SIG-M5 (cell line): Measurements from ENCODE around the gene UMOD.
"Not testable (repeated sequence)": the region's sequence is repeated elsewhere in the genome, so short reads cannot be mapped to it uniquely, and the experiment has no call there.

Experiments
- DNase-seq: peaks from one replicate; lab custom pipeline; 2025; lab: John Stamatoyannopoulos, UW

Gene UMOD

GRCh38 chr16:20320592-20320991 lies 31.9 kb downstream of the UMOD start:
- DNase-seq = no peak

DNA sequence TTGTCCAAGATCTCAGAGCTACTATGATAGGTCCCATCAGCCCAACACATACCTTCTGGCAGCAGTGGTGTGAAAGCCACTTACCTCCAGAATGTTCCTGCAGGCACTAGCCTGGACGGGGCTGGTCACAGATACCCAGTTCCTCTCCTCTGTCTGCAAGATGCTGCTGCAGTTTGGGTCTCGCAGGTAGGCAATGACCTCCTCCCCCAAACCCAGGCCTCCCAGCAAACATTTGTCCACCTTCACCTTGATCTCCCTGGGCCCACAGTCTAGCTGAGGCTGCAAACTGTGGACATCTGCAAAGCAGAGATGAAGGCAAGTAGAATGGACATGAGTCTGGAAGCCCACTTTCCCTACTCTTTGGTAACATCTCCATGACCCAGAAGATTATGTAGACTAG lies 32.3 kb downstream of the UMOD start:
- no peak for DNase-seq

DNA sequence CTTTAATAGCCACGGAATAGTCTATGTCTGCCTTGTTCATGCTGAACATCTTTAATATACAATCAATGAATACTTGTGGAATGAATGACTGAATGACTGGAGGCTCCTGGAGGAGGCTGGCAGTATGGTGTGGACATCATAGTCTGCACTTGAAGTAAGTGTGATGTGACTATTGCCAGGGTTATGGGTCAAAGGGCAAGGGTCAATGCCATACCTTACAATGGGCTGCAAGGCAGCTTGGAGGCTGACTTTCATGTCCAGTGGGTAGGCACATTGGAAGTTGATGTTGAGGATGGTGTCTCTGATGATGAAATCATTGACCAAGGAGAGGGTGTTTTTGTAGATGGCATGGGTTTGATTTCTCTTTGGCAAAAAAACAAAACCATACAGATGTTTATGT lies 33.1 kb downstream of the UMOD start:
- no peak for DNase-seq

DNA sequence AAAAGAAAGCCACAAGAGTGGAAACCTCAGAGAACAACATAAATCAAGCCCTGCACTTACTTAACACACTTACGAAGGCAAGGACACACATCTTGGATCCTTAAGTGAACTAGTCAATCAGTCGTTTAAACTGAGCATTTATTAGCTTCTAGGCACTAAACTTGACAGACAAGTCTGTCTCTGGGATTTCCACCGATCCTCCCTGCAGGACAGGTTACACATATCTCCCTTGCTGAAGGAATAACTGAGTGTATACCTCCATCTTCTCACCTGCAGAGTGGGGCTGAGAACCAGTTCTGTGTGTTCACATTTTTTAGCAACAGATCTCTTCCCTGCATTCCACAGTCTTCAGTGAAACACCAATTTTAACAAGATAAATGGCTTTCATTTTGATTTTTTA lies 34.1 kb downstream of the UMOD start:
- DNase-seq = no peak

- DNase-seq = no peak
Observed at GRCh38 chr16:20318006-20318405, 34.5 kb downstream of the UMOD start.

DNA sequence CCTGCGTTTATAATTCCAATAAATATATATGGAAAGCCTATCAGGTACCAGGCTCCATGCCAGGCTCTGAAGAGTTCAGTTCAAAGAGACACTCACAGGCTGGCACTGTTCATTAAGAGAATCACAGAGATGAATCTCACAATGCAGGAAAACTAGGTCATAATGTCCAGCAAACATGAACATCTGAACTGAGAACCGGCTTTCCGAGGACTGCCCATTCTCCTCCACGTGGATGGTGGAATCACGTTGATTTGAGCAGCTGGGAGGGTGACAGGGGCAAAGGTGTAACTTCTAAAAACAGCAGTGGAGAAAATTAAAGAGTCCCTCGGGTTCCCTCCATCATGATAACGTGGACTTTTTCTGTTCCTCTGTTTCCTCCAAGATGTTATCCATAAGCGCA lies 35.4 kb downstream of the UMOD start:
- no peak for DNase-seq

GRCh38 chr16:20316715-20317114 lies 35.8 kb downstream of the UMOD start:
- no peak for DNase-seq

DNA sequence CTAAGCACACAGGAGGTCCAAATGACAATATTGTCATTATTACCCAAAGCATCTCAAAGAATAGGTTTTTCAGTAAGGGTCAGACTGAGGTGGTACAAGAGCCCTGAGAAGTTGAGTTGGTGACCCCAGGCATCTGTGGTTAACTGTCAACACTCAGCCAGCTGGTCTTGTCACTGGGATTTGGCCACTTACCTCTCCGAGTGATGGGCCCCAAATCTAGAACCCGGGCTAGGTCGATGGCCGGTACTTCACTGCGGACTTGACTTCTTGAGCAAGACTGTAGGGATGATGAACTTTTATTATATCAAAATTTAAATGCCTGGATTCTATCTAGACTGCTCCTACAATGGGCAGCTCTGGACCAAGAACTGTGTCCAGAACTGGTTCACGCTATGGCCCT lies 36.8 kb downstream of the UMOD start:
- no peak for DNase-seq

- DNase-seq = no peak
Observed at GRCh38 chr16:20314575-20314974, 37.9 kb downstream of the UMOD start.

- DNase-seq = no peak
Observed at GRCh38 chr16:20313741-20314140, 38.8 kb downstream of the UMOD start.

- not testable (repeated sequence) for DNase-seq
Observed at GRCh38 chr16:20312536-20313095, 39.9 kb downstream of the UMOD start.

DNA sequence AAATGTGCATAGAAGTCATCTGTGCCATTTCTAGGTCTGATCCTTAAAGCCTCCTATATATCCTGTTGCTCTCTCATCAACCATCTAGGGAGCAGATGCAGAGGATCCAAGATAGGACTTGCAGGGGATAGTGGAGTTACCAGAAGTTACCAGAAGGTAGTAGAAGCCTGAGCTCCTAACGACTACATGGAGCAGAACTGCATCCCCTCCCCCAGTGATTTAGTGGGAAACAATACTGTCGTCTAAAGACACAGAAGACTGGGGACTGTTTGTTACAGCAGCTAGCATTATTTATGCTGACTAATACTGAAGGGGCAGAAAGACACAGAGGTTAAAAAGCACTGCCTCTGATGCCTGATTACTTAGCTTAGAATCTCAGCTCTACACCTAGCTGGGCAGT lies 41.0 kb downstream of the UMOD start:
- DNase-seq = no peak

DNA sequence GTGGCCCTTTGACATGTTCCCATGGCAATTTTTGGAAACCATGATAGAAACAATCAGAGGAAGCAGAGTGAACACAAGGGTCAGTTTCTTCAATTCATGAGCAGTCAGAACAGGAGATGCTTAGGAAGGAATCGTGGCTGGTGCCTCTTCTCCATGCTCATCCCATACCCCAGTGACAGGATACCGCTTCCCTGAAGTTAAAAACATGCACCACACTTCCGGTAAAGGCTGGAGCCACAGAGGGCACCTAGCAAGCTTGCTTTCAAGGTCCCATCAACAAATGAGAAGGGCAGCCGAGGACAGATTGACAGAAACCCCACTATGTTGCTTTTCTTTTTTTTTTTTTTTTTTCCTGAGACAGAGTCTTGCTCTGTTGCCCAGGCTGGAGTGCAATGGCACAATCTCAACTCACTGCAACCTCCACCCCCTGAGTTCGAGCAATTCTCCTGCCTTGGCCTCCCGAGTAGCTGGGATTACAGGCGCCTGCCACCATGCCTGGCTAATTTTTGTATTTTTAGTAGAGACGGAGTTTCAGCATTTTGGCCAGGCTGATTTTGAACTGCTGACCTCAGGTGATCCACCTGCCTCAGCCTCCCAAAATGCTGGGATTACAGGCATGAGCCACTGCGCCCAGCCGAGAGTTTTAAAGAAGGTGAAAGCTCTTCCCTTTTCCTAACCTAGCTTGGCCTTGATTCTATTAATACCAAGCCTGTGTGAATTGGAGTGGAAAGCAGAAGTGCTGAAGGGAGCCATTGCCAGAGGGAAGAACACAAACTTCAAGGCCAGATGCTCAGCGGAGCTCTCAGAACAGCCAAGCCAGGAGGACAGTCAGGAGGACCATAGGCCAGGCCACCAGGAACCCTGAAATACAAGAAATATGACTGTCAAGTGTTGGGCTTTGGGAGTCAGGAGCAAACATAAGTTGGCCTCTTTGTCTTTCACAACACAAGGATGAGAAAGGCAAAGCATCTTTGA lies 41.8 kb downstream of the UMOD start:
- no peak for DNase-seq

DNA sequence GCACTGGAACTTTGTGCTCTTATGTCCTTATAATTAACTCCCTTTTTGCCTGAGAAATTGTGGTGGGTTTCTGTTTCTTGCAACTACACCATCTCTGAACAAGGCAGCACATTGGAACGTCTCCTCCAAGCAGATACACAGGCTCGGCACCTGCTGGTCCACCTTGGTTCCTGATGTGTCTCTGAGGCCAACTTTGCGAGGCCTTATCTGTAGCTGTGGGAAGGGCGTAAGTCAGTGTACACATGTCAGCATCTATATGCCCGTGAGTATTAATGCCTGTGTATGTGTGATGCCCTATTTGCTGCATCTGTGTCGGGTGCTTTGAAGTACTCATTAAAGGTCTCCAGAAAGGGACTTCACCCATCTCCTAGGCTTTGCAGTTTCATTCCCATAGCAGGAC lies 42.7 kb downstream of the UMOD start:
- no peak for DNase-seq

- DNase-seq = no peak
Observed at GRCh38 chr16:20308801-20309590, 43.5 kb downstream of the UMOD start.

DNA sequence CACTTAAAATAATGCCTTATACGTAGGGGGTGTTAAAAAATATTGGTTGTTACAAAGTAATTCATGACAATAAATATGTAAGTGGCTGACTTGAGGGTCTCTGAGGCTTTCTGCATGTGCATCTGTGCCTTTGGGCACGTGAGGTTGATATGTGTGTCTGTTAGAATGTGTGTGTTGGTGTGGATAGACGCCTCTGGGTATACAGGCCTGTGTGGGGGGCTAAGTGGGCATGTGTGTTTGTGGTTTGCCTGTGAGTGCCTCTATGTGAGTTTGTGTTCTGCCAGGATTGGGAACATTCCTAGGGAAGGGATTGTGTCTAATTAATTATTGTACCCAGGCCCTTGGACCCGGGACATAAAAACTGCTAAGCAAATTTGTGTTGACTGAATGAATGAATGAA lies 44.2 kb downstream of the UMOD start:
- no peak for DNase-seq

- no peak for DNase-seq
Observed at GRCh38 chr16:20307791-20308190, 44.7 kb downstream of the UMOD start.

- DNase-seq = no peak
Observed at GRCh38 chr16:20307240-20307671, 45.3 kb downstream of the UMOD start.

GRCh38 chr16:20306401-20306800 lies 46.1 kb downstream of the UMOD start:
- DNase-seq = no peak

DNA sequence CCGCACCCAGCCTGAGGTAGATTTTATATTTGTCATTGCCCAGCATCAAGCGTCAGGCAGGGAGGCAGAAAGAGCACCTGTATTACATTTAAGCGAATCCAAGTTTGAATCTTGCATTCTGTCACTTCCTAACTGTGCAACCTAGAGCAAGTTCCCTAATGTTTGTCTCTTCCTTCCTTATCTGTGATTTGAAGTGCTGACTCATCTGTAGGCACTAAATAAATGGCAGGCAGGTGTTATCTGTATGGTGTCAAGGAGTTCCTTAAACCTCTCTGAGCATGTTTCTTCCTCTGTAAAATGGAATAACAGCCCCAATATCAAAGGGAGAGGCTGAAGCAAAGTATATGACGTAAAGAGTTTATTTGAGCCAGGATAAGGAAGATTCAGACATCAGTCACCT lies 49.5 kb downstream of the UMOD start:
- DNase-seq = no peak

- DNase-seq = no peak
Observed at GRCh38 chr16:20302389-20302788, 50.1 kb downstream of the UMOD start.

DNA sequence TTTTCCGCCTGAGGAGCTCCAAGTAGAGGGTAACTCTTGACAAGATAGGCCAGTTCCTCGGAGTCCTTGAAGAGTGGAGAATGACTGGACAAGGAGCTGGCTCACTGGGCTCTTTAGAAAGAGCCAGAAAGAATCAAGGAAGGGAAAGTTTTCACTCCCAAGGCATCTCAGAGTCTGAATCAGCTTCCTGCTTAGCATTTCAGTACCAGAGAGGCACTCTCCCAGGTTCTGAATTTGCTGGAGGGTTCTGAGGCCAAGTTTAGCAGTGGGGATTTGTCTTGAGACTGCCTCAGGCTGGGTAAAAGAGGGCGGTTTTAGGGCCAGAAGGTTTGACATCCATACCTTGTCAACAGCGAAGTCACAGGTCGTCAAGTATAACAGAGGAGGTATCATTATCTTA lies 50.7 kb downstream of the UMOD start:
- DNase-seq = no peak
